Psoas muscle (tissue), 8 donors: ENCODE results near the gene LYSMD4. TPM values are rescaled to one million over a fixed set of nuclear protein-coding genes. Genes with fewer than 3 reads are reported as not detected.

Source experiments
- ATAC-seq, 4 donors: fragments of 200-7000 bp; cut with Tn5 transposase; one replicate each; pipeline ENCODE4 v1.9.1; 2020; ENCODE audit warnings: moderate library complexity in 3 of 4, mild to moderate bottlenecking in 2 of 4
- DNase-seq, 2 donors: peaks; one replicate each; pipeline ENCODE4 v3.0.0-alpha.2; 2020
- H3K27ac ChIP-seq: fragments of 200-600 bp; one replicate; pipeline ENCODE4 v1.8.0; 2022
- H3K27me3 ChIP-seq, 3 donors: fragments of 200-600 bp in 1 of 3; one replicate each; pipeline versions ENCODE4 v1.6.1 to v1.8.0; 2013 to 2022; ENCODE audit warnings: low read length in 2 of 3, mild to moderate bottlenecking in 2 of 3, moderate library complexity in 1 of 3; ENCODE audit not compliant: insufficient read depth in 3 of 3
- H3K36me3 ChIP-seq, 2 donors: fragments of 200-600 bp in 1 of 2; one replicate each; pipeline versions ENCODE4 v1.6.1 to v1.8.0; 2013 to 2022; ENCODE audit warnings: low read depth in 1 of 2, mild to moderate bottlenecking in 1 of 2, moderate library complexity in 1 of 2; ENCODE audit not compliant: insufficient read depth in 1 of 2
- H3K4me1 ChIP-seq: fragments of 200-600 bp; one replicate; pipeline ENCODE4 v1.8.0; 2022
- H3K4me3 ChIP-seq: fragments of 200-600 bp; one replicate; pipeline ENCODE4 v1.8.0; 2022; ENCODE audit warnings: mild to moderate bottlenecking
- H3K9me3 ChIP-seq: fragments of 200-600 bp; one replicate; pipeline ENCODE4 v1.8.0; 2022
- CTCF ChIP-seq: fragments of 200-600 bp; IDR thresholded peaks from one replicate; pipeline ENCODE4 v1.8.0; 2022; ENCODE audit warnings: antibody characterized with exemption
- WGBS, 3 donors: extraction: QIAGEN DNeasy Blood & Tissue Kit; methylation state at CpG; one replicate each; pipeline versions ENCODE4 v1.1.6 to v1.1.7; 2013; 5-methylcytosine and 5-hydroxymethylcytosine counted together
- intact Hi-C, 2 donors: fragments of 100-400 bp; cut with DNase I; formaldehyde crosslinking; loops; one replicate each; pipeline versions ENCODE4 v1.11.0 to v1.14.2; 2022
- polyA plus RNA-seq, 3 donors: library from polyadenylated mRNA; stranded (reverse); fragments of 200-250 nt; gene quantifications; one replicate each; pipeline ENCODE4 v1.2.3, GENCODE V29; 2013
- total RNA-seq, 4 donors: library from RNA; stranded (reverse); fragmentation: NEBNext Ultra II Directional in 2 of 4; extraction: Animal tissue kit (Norgen Biotek cat#: 25700) in 2 of 4; gene quantifications; one replicate each; pipeline versions ENCODE4 v1.2.1 to v1.2.4, GENCODE V29; 2021 to 2023
- donor health status: healthy with polysubstance abuse.
- donor health status: DM: no; HTN: no; CAD: no; lungs with moderate emphysema.
- donor health status: Bipolar disorder and iron deficiency.
- donor health status: healthy.
- donor health status: DM: yes; HTN: yes; CAD: no.
- donor health status: DM: no; HTN: no; CAD: no.
- donor health status: DM: no; HTN: no; CAD: no.
- donor health status: DM: yes; HTN: yes; CAD: no.

The LYSMD4 gene
- total and polyA plus RNA-seq, 7 donors, result 3.6 to 13.5 (median 7.3) TPM

- ATAC-seq (no peak), DNase-seq (no peak)
- intact Hi-C loops, result loop anchor here (5.0 kb wide), 4 partner anchors 139 to 434 kb away; partner anchors contain the start of gene MEF2A (in 1 of the 2)
- Histone ChIP-seq H3K4me1 (peaks cover 70% of the 10 kb centered on the region), H3K4me3 (peak overlapping the region; percentile 41), H3K36me3 (peaks cover 3 to 17% of the 10 kb centered on the region in 2 donors), H3K9me3 (no peaks in the 10 kb centered on the region), H3K27ac (peak overlapping the region; percentile 89), H3K27me3 (no peaks in the 10 kb centered on the region)
- TF ChIP-seq CTCF, result no peak
- WGBS, 3 donors, result 76 to 90% (median 85%) methylated on average over 10 of the region's 10 CpGs
Measured at GRCh38 chr15:99706557-99707303, 26.5 kb downstream of the LYSMD4 start.

- ATAC-seq, result peak; percentile 71 to 82 (median 76)
- no peak for DNase-seq
- Histone ChIP-seq H3K27me3 (no peaks in the 10 kb centered on the region), H3K9me3 (no peaks in the 10 kb centered on the region), H3K4me1 (peaks cover 49% of the 10 kb centered on the region), H3K27ac (peak overlapping the region; percentile 90), H3K4me3 (no peak overlapping the region), H3K36me3 (no peaks in the 10 kb centered on the region)
- intact Hi-C loops, result loop anchor here in 1 of 2 donors (5.0 kb wide), 1 partner anchor 417 kb away; no protein-coding TSS in a partner anchor
- TF ChIP-seq CTCF, result peak; percentile 85
- WGBS, 3 donors, result 28 to 33% (median 32%) methylated on average over 3 of the region's 3 CpGs
Measured at GRCh38 chr15:99704444-99704838, 28.8 kb downstream of the LYSMD4 start.

- no peak overlapping the region for H3K4me3 ChIP-seq
- H3K36me3 ChIP-seq, result no peaks in the 10 kb centered on the region
- peak; percentile 71 for TF ChIP-seq CTCF
- H3K27me3 ChIP-seq, result no peaks in the 10 kb centered on the region
- 11 to 15% (median 12%) methylated on average over 7 of the region's 7 CpGs for whole genome bisulfite sequencing, 3 donors
- DNase-seq, result no peak
- peak overlapping the region; percentile 90 for H3K27ac ChIP-seq
- H3K4me1 ChIP-seq, result peaks cover 43% of the 10 kb centered on the region
- ATAC-seq, result peak; percentile 59 to 78 (median 64)
- intact Hi-C loops, result loop anchor here in 1 of 2 donors (5.0 kb wide), 1 partner anchor 417 kb away; no protein-coding TSS in a partner anchor
- no peaks in the 10 kb centered on the region for H3K9me3 ChIP-seq
Measured at GRCh38 chr15:99703603-99704443, 29.4 kb downstream of the LYSMD4 start.

GRCh38 chr15:99702895-99703602 is 30.2 kb downstream of the LYSMD4 start:
- 49 to 63% (median 53%) methylated on average over 4 of the region's 4 CpGs for WGBS, 3 donors
- Histone ChIP-seq H3K27ac (peak overlapping the region; percentile 90), H3K4me3 (no peak overlapping the region)

More at GRCh38 chr15:99702895-99703602, 30.2 kb downstream of the LYSMD4 start:
- no peak for TF ChIP-seq CTCF
- Histone ChIP-seq H3K9me3 (no peaks in the 10 kb centered on the region), H3K4me1 (peaks cover 36% of the 10 kb centered on the region), H3K36me3 (no peaks in the 10 kb centered on the region), H3K27me3 (no peaks in the 10 kb centered on the region)
- intact Hi-C loops, result loop anchor here in 1 of 2 donors (5.0 kb wide), 1 partner anchor 416 kb away; no protein-coding TSS in a partner anchor
- DNase-seq (no peak), ATAC-seq (peak in 1 of 4 donors; percentile 7)
